IPS-20b (cell line): ENCODE data around the gene RAET1G.
"Not testable (repeated sequence)": the region's sequence is repeated elsewhere in the genome, so short reads cannot be mapped to it uniquely, and the experiment has no call there.

Source experiments
- H3K27ac ChIP-seq: one replicate; pipeline ENCODE4 v1.5.1; 2013; ENCODE audit warnings: low read length
- H3K27me3 ChIP-seq: 2 replicates; pipeline ENCODE4 v1.6.1; 2013; ENCODE audit warnings: mild to moderate bottlenecking, low read length, inconsistent platforms; ENCODE audit not compliant: insufficient read depth
- H3K36me3 ChIP-seq: 2 replicates; pipeline ENCODE4 v1.6.1; 2013; ENCODE audit warnings: low read depth, mild to moderate bottlenecking, inconsistent platforms, low read length, moderate library complexity; ENCODE audit not compliant: insufficient read depth
- H3K4me1 ChIP-seq: 2 replicates; pipeline ENCODE4 v1.6.1; 2013; ENCODE audit warnings: mild to moderate bottlenecking, control low read depth, inconsistent platforms, low read length, moderate library complexity; ENCODE audit not compliant: insufficient read depth
- H3K4me3 ChIP-seq: 2 replicates; pipeline ENCODE4 v1.5.1; 2013; ENCODE audit warnings: mild to moderate bottlenecking, low read length, inconsistent platforms
- H3K9ac ChIP-seq: 2 replicates; pipeline ENCODE4 v1.6.1; 2013; ENCODE audit warnings: low read depth, mild to moderate bottlenecking, inconsistent platforms, low read length, moderate library complexity
- H3K9me3 ChIP-seq: 2 replicates; pipeline ENCODE4 v1.6.1; 2013; ENCODE audit warnings: mild to moderate bottlenecking, low read depth, low read length, inconsistent platforms; ENCODE audit not compliant: insufficient read depth

The RAET1G gene

DNA sequence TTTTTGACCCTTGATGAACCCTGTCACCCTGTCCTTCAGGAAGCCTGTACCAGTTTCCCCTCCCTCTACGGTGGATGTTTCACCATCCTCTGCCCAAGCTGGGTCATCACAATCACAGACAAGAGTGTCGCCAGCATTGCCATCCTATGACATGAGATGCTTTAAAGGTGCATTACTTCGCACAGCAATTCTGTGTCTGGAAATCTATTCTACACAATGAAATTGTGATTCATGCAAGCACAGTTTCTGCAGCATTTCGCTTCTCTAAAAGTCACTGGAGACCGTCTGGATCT, 16.4 kb upstream of the RAET1G start:
- H3K4me1 ChIP-seq, result no peaks in the 10 kb centered on the region; the same call in 1 of the 2 replicates
- H3K4me3 ChIP-seq, result no peak overlapping the region
- no peak overlapping the region for H3K27ac ChIP-seq
- no peaks in the 10 kb centered on the region for H3K36me3 ChIP-seq
- H3K27me3 ChIP-seq, result peaks cover 100% of the 10 kb centered on the region
- H3K9ac ChIP-seq, result no peak overlapping the region
- H3K9me3 ChIP-seq, result peaks cover 9% of the 10 kb centered on the region; the same call in 1 of the 2 replicates

GRCh38 chr6:149938571-149939355, 15.8 kb upstream of the RAET1G start:
- H3K36me3 ChIP-seq, result no peaks in the 10 kb centered on the region
- no peak overlapping the region for H3K9ac ChIP-seq
- peaks cover 9% of the 10 kb centered on the region; the same call in 1 of the 2 replicates for H3K9me3 ChIP-seq
- no peak overlapping the region for H3K27ac ChIP-seq
- H3K4me1 ChIP-seq, result no peaks in the 10 kb centered on the region; the same call in 1 of the 2 replicates
- peak overlapping the region; percentile 51; the same call in 1 of the 2 replicates for H3K4me3 ChIP-seq
- H3K27me3 ChIP-seq, result peaks cover 99% of the 10 kb centered on the region

- H3K36me3 ChIP-seq, H3K4me1 ChIP-seq, H3K9me3 ChIP-seq, H3K27ac ChIP-seq, H3K9ac ChIP-seq: not testable (repeated sequence)
- peaks cover 99% of the 10 kb centered on the region for H3K27me3 ChIP-seq
- peak overlapping the region; percentile 51; the same call in 1 of the 2 replicates for H3K4me3 ChIP-seq
These were observed 15.2 kb upstream of the RAET1G start for GRCh38 chr6:149938013-149938570.

GRCh38 chr6:149936743-149937142, 13.8 kb upstream of the RAET1G start:
- H3K36me3 ChIP-seq, result no peaks in the 10 kb centered on the region
- H3K27me3 ChIP-seq, result peaks cover 97% of the 10 kb centered on the region
- H3K9ac ChIP-seq, result no peak overlapping the region
- no peak overlapping the region for H3K27ac ChIP-seq
- H3K4me1 ChIP-seq, result no peaks in the 10 kb centered on the region; the same call in 1 of the 2 replicates
- H3K9me3 ChIP-seq, result peaks cover 9% of the 10 kb centered on the region; the same call in 1 of the 2 replicates
- no peak overlapping the region for H3K4me3 ChIP-seq

DNA sequence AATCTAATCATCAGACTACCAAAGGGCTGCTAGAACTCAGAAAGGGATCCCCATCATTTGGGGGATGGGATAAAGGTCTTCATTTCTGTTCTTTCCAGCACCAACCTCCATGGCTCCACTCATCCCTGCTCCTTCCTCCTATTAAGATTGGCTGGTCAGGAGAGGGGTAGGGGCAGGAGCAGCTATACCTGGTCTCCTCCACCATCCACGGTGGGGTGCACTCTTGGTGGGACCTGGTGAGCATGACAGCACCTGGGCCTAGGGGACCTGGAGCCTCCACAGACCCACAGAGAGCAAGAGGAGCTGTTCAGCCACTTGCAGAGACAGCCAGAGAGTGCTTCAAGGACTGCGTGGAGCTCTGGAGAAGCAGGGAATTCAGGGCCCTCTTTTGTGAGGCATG, 12.7 kb upstream of the RAET1G start:
- Histone ChIP-seq H3K4me3 (no peak overlapping the region), H3K27ac (no peak overlapping the region), H3K27me3 (peaks cover 97% of the 10 kb centered on the region), H3K4me1 (no peaks in the 10 kb centered on the region; the same call in 1 of the 2 replicates), H3K9ac (no peak overlapping the region), H3K36me3 (no peaks in the 10 kb centered on the region), H3K9me3 (peaks cover 9% of the 10 kb centered on the region; the same call in 1 of the 2 replicates)

- H3K27me3 ChIP-seq, result peaks cover 97% of the 10 kb centered on the region
These were observed 12.3 kb upstream of the RAET1G start for GRCh38 chr6:149935246-149935645.

DNA sequence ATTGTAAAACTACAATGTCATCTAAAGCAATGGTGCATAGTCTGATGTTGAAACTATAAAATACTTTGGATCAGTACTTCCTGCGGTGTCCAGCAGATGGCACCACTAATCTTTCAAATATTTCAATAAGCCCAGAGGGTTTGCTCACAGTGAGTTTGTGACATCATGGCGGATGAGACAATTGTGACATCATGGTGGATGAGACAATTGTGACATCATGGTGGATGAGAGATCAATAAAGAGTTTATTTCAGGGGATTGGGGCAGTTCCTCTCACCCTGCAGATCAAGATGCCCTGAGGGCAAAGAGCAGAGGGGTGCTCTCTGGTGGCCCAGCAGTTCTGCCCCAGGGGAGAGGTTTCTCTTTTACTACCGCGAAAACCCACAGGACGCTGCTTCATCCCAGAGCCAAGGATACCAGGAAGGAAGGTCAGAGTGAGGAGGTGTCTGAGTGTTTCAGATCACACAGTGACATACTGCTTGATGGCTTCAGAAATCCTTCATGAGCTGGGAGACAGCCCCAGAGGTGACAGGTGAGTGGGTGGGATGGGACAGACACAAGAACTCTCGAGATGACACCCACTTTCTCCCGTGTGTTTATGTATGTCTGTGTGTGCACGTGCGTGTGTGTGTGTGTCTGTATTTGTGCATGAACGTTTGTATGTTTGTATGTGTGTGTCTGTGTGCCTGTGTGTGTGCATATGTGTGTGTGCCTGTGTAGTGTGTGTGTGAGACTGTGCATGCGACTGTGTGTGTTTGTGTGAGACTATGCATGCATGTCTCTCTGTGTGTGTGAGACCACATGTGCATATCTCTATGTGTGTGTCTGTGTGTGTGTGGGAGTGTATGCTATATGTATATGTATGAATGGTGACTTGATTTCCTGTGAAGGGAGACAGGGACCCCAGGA, 11.6 kb upstream of the RAET1G start:
- H3K27ac ChIP-seq, result no peak overlapping the region
- H3K36me3 ChIP-seq, result no peaks in the 10 kb centered on the region
- H3K27me3 ChIP-seq, result peaks cover 97% of the 10 kb centered on the region
- peaks cover 8% of the 10 kb centered on the region; the same call in 1 of the 2 replicates for H3K9me3 ChIP-seq
- H3K9ac ChIP-seq, result no peak overlapping the region
- H3K4me3 ChIP-seq, result no peak overlapping the region
- H3K4me1 ChIP-seq, result no peaks in the 10 kb centered on the region; the same call in 1 of the 2 replicates

More at GRCh38 chr6:149935246-149935645, 12.3 kb upstream of the RAET1G start:
- Histone ChIP-seq H3K9me3 (peaks cover 9% of the 10 kb centered on the region; the same call in 1 of the 2 replicates), H3K4me1 (no peaks in the 10 kb centered on the region; the same call in 1 of the 2 replicates), H3K36me3 (no peaks in the 10 kb centered on the region), H3K4me3 (no peak overlapping the region), H3K27ac (no peak overlapping the region), H3K9ac (no peak overlapping the region)

- no peaks in the 10 kb centered on the region for H3K36me3 ChIP-seq
- no peak overlapping the region for H3K27ac ChIP-seq
- H3K4me3 ChIP-seq, result no peak overlapping the region
- H3K9ac ChIP-seq, result no peak overlapping the region
- H3K9me3 ChIP-seq, result peaks cover under 1% of the 10 kb centered on the region; the same call in 1 of the 2 replicates
- H3K4me1 ChIP-seq, result no peaks in the 10 kb centered on the region; the same call in 1 of the 2 replicates
- peaks cover 97% of the 10 kb centered on the region for H3K27me3 ChIP-seq
These were observed 10.5 kb upstream of the RAET1G start for GRCh38 chr6:149933461-149933860.

DNA sequence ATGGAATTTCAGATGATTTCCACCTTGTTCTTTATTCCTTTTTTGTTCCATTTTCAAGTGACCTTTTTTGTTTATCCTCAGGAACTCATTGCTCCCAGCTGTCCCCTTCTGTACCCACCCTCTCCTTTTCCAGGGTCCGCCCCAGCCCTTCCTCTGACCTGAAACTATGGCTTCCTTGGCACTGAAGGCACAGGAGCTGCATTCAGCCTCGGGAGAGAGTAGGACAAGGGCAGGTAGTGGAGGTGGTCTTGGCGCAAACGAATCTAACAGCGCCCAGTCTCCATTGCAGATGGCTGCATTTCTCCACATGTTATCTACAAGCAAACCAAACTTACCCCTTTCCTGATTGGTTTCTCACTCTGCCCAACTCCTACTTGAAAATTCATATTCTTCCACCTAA, 10.1 kb upstream of the RAET1G start:
- H3K9ac ChIP-seq, result no peak overlapping the region
- H3K4me3 ChIP-seq, result no peak overlapping the region
- no peaks in the 10 kb centered on the region for H3K4me1 ChIP-seq
- peaks cover 95% of the 10 kb centered on the region for H3K27me3 ChIP-seq
- no peaks in the 10 kb centered on the region for H3K36me3 ChIP-seq
- H3K9me3 ChIP-seq, result no peaks in the 10 kb centered on the region
- no peak overlapping the region for H3K27ac ChIP-seq

GRCh38 chr6:149931501-149931900, 8.6 kb upstream of the RAET1G start:
- no peaks in the 10 kb centered on the region for H3K4me1 ChIP-seq
- no peak overlapping the region for H3K4me3 ChIP-seq
- H3K9me3 ChIP-seq, result no peaks in the 10 kb centered on the region
- H3K27me3 ChIP-seq, result peaks cover 87% of the 10 kb centered on the region
- H3K36me3 ChIP-seq, result no peaks in the 10 kb centered on the region
- H3K9ac ChIP-seq, result no peak overlapping the region
- no peak overlapping the region for H3K27ac ChIP-seq

GRCh38 chr6:149929422-149929821, 6.5 kb upstream of the RAET1G start:
- Histone ChIP-seq H3K4me1 (no peaks in the 10 kb centered on the region), H3K36me3 (no peaks in the 10 kb centered on the region), H3K9me3 (no peaks in the 10 kb centered on the region; the same call in 1 of the 2 replicates), H3K4me3 (no peak overlapping the region), H3K27me3 (peaks cover 87% of the 10 kb centered on the region), H3K27ac (no peak overlapping the region), H3K9ac (no peak overlapping the region)
